HepG2 (cell line): Measurements from ENCODE around the gene GPLD1. TPM values are rescaled to one million over a fixed set of nuclear protein-coding genes. Genes with fewer than 3 reads are reported as not detected.

Experiments used
- BRD4 ChIP-seq: sonication (generic); formaldehyde crosslinking; IDR thresholded peaks from 2 replicates; pipeline ENCODE4 v1.4.0; 2020; ENCODE audit warnings: missing genetic modification reagents
- CBX5 ChIP-seq: sonication (generic); formaldehyde crosslinking; IDR thresholded peaks from 2 replicates; pipeline ENCODE4 v1.4.0; 2020; ENCODE audit warnings: missing genetic modification reagents, borderline replicate concordance
- CTCF ChIP-seq: sonication (generic); formaldehyde crosslinking; IDR thresholded peaks from 2 replicates; pipeline ENCODE4 v1.5.0; 2020; ENCODE audit warnings: mild to moderate bottlenecking, missing genetic modification reagents, moderate library complexity
- HHEX ChIP-seq: IDR thresholded peaks from 2 replicates; pipeline ENCODE4 v1.6.1; 2016; ENCODE audit warnings: control low read depth
- KLF11 ChIP-seq: IDR thresholded peaks from 2 replicates; pipeline ENCODE4 v1.6.1; 2016; ENCODE audit warnings: missing compliant biosample characterization
- MAZ ChIP-seq, 2 experiments: sonication (generic) in 1 of 2; formaldehyde crosslinking in 1 of 2; IDR thresholded peaks; 2 replicates each; pipeline versions ENCODE4 v1.5.0 to v1.6.1; 2012 to 2020; ENCODE audit warnings: low read depth in 2 of 2, mild to moderate bottlenecking in 2 of 2, borderline replicate concordance in 1 of 2, improper control_type of control experiment in 1 of 2, low read length in 1 of 2, missing genetic modification reagents in 1 of 2, moderate library complexity in 1 of 2
- THAP9 ChIP-seq: sonication (generic); formaldehyde crosslinking; IDR thresholded peaks from 2 replicates; pipeline ENCODE4; 2020; ENCODE audit warnings: missing genetic modification reagents, mild to moderate bottlenecking, borderline replicate concordance
- TOPORS ChIP-seq: sonication (generic); formaldehyde crosslinking; IDR thresholded peaks from 2 replicates; pipeline ENCODE4 v1.8.0; 2023; ENCODE audit warnings: mild to moderate bottlenecking, missing genetic modification reagents
- XRCC5 ChIP-seq: fragments of 200-400 bp; formaldehyde crosslinking; optimal IDR thresholded peaks from 2 replicates; pipeline ENCODE3; 2017; ENCODE audit warnings: mild to moderate bottlenecking, low read length
- ZNF138 ChIP-seq: sonication (generic); formaldehyde crosslinking; IDR thresholded peaks from 2 replicates; pipeline ENCODE4 v1.5.0; 2020; ENCODE audit warnings: mild to moderate bottlenecking, low read depth, missing genetic modification reagents
- ZNF280D ChIP-seq: sonication (generic); formaldehyde crosslinking; IDR thresholded peaks from 2 replicates; pipeline ENCODE4 v1.5.1; 2020; ENCODE audit warnings: mild to moderate bottlenecking, missing genetic modification reagents
- ZNF33A ChIP-seq: sonication (generic); formaldehyde crosslinking; IDR thresholded peaks from 2 replicates; pipeline ENCODE4 v1.5.1; 2020; ENCODE audit warnings: missing genetic modification reagents, mild to moderate bottlenecking, moderate library complexity, borderline replicate concordance
- ZNF367 ChIP-seq: sonication (generic); formaldehyde crosslinking; IDR thresholded peaks from 2 replicates; pipeline ENCODE4 v1.4.0; 2020; ENCODE audit warnings: missing genetic modification reagents, borderline replicate concordance
- polyA plus RNA-seq, 8 experiments: library from polyadenylated mRNA; depleted of rRNA in 3 of 8; stranded (reverse) in 7 of 8; unstranded in 1 of 8; fragments of >200 nt; fragmentation: Illumina TruSeq in 4 of 8; extraction: Trizol in 4 of 8; gene quantifications; 2 replicates each; pipeline versions ENCODE4 v1.2.1 to v1.2.3, GENCODE V29; 2011 to 2016; ENCODE audit warnings: low read depth in 4 of 8, missing spikeins in 1 of 8, mixed read lengths in 1 of 8; ENCODE audit not compliant: insufficient read depth in 1 of 8
- total RNA-seq, 5 experiments: library from RNA; depleted of rRNA; stranded (reverse); fragments of >200 nt; fragmentation: Illumina TruSeq; extraction: Trizol; gene quantifications; 2 replicates each; pipeline ENCODE4 v1.2.3, GENCODE V29; 2016; ENCODE audit warnings: low read depth in 1 of 5

Gene GPLD1
- total and polyA plus RNA-seq, 2 of the 13 experiments (the other 11 are each of a cell fraction or from before 2014, with no cell fraction given), result 6.2 to 7.6 TPM

GRCh38 chr6:24493945-24494820, 4.8 kb upstream of the GPLD1 start (continued):
- TF ChIP-seq THAP9 (CRISPR knock-in tag) (peak; percentile 70; the same call in 1 of the 2 replicates), CTCF (CRISPR knock-in tag) (no peak), ZNF138 (no peak; the same call in 1 of the 2 replicates), ZNF280D (no peak), CBX5 (CRISPR knock-in tag) (peak; percentile 18; the same call in 1 of the 2 replicates), ZNF33A (CRISPR knock-in tag) (no peak), TOPORS (CRISPR knock-in tag) (no peak), XRCC5 (no peak), BRD4 (no peak), ZNF367 (no peak), HHEX (no peak), MAZ (IDR thresholded peaks at IDR 0.05; ENCODE audit: borderline replicate concordance, low read depth, low read length) (no peak), MAZ (CRISPR knock-in tag; IDR thresholded peaks at IDR 0.05; ENCODE audit: low read depth) (no peak), KLF11 (CRISPR knock-in tag) (peak; percentile 72; the same call in 1 of the 2 replicates)
